Stomach (tissue), 4 donors: ENCODE data around the gene ESYT2.

Experiments used
- CTCF ChIP-seq, 7 experiments: fragments of 450-650 bp in 4 of 7; fragments of 200-600 bp in 3 of 7; sonication (generic) in 3 of 7; IDR thresholded peaks; one replicate each; pipeline ENCODE4 v1.5.1; 2016 to 2019; ENCODE audit warnings: antibody characterized with exemption in 7 of 7, control low read depth in 2 of 7, mild to moderate bottlenecking in 1 of 7
- EP300 ChIP-seq: sonication (generic); formaldehyde crosslinking; IDR thresholded peaks from one replicate; pipeline ENCODE4 v1.6.1; 2017; ENCODE audit warnings: antibody characterized with exemption

GRCh38 chr7:158695726-158696452, 133.4 kb downstream of the ESYT2 start:
- TF ChIP-seq CTCF (IDR thresholded peaks at IDR 0.05), result peak in 5 of 7 experiments; percentile 17 to 56 (median 54)
- TF ChIP-seq EP300, result no peak
